Globus pallidus (tissue), 1 donor: Measurements from ENCODE around the gene PITX1.

Experiments
- DNase-seq: peaks from one replicate; pipeline ENCODE4 v3.0.0-alpha.2; 2015; ENCODE audit warnings: low spot score

The PITX1 gene

GRCh38 chr5:135041145-135041587 is 7.1 kb upstream of the PITX1 start:
- no peak for DNase-seq

- DNase-seq, result no peak
Observed at GRCh38 chr5:135040333-135041144, 6.5 kb upstream of the PITX1 start.

GRCh38 chr5:135040034-135040332 is 6.0 kb upstream of the PITX1 start:
- no peak for DNase-seq

GRCh38 chr5:135039271-135040033 is 5.4 kb upstream of the PITX1 start:
- DNase-seq, result no peak

GRCh38 chr5:135038813-135039270 is 4.8 kb upstream of the PITX1 start:
- no peak for DNase-seq

- no peak for DNase-seq
Observed at GRCh38 chr5:135038205-135038812, 4.3 kb upstream of the PITX1 start.

- DNase-seq, result no peak
Observed at GRCh38 chr5:135037519-135038204, 3.6 kb upstream of the PITX1 start.

- no peak for DNase-seq
Observed at GRCh38 chr5:135036405-135036804, 2.4 kb upstream of the PITX1 start.

GRCh38 chr5:135035678-135036030 is 1.6 kb upstream of the PITX1 start:
- DNase-seq, result no peak

- no peak for DNase-seq
Observed at GRCh38 chr5:135034963-135035677, 1.1 kb upstream of the PITX1 start.

- no peak for DNase-seq
Observed at GRCh38 chr5:135034236-135034962, 371 bp upstream of the PITX1 start.

- DNase-seq, result no peak
Observed at GRCh38 chr5:135032999-135033861, 798 bp downstream of the PITX1 start.

- no peak for DNase-seq
Observed at GRCh38 chr5:135032695-135032998, 1.4 kb downstream of the PITX1 start.

- no peak for DNase-seq
Observed at GRCh38 chr5:135031813-135032694, 2.0 kb downstream of the PITX1 start.

GRCh38 chr5:135030956-135031812 is 2.8 kb downstream of the PITX1 start:
- no peak for DNase-seq

- no peak for DNase-seq
Observed at GRCh38 chr5:135030123-135030955, 3.7 kb downstream of the PITX1 start.

- DNase-seq, result no peak
Observed at GRCh38 chr5:135029477-135030122, 4.4 kb downstream of the PITX1 start.
